Kidney (tissue), 14 donors: ENCODE results near the gene CEP44. TPM values are rescaled to one million over a fixed set of nuclear protein-coding genes. Genes with fewer than 3 reads are reported as not detected.

Source experiments
- DNase-seq, 5 donors: peaks; one replicate each; pipeline ENCODE4 v3.0.0-alpha.2; 2013 to 2020
- FAIRE-seq: peaks from 2 replicates; lab custom pipeline; 2012; peaks lifted over from hg19 to GRCh38; lab: Jason Lieb, UNC
- H3K27ac ChIP-seq, 2 donors: one replicate each; pipeline ENCODE4 v1.7.0; 2013; ENCODE audit warnings: low read depth in 2 of 2, low read length in 2 of 2, inconsistent platforms in 1 of 2
- H3K27me3 ChIP-seq: one replicate; pipeline ENCODE4 v1.7.1; 2013; ENCODE audit warnings: low read length, inconsistent platforms; ENCODE audit not compliant: control insufficient read depth, insufficient read depth
- H3K36me3 ChIP-seq, 3 donors: one replicate each; pipeline versions ENCODE4 v1.7.0 to v1.7.1; 2013; ENCODE audit warnings: low read length in 3 of 3, control low read depth in 1 of 3, inconsistent platforms in 1 of 3; ENCODE audit not compliant: insufficient read depth in 3 of 3, control insufficient read depth in 2 of 3
- H3K4me1 ChIP-seq, 3 donors: one replicate each; pipeline versions ENCODE4 v1.7.0 to v1.7.1; 2013; ENCODE audit warnings: low read length in 3 of 3, inconsistent platforms in 1 of 3, low read depth in 1 of 3; ENCODE audit not compliant: control insufficient read depth in 2 of 3, insufficient read depth in 2 of 3
- H3K4me3 ChIP-seq, 3 donors: one replicate each; pipeline versions ENCODE4 v1.7.0 to v1.8.1; 2013; ENCODE audit warnings: low read length in 3 of 3, control low read depth in 1 of 3, inconsistent platforms in 1 of 3
- H3K9ac ChIP-seq, 3 donors: one replicate each; pipeline versions ENCODE4 v1.7.0 to v1.7.1; 2013; ENCODE audit warnings: low read length in 3 of 3, control low read depth in 1 of 3, inconsistent platforms in 1 of 3
- H3K9me3 ChIP-seq, 3 donors: one replicate each; pipeline versions ENCODE4 v1.7.0 to v1.7.1; 2013; ENCODE audit warnings: low read length in 3 of 3, control low read depth in 1 of 3, inconsistent platforms in 1 of 3; ENCODE audit not compliant: control insufficient read depth in 2 of 3, insufficient read depth in 1 of 3
- intact Hi-C: fragments of 100-400 bp; cut with DNase I; formaldehyde crosslinking; loops from one replicate; pipeline ENCODE4 v1.11.1; 2022
- polyA plus RNA-seq: library from polyadenylated mRNA; stranded (reverse); fragments of 350-450 nt; fragmentation: Illumina TruSeq; extraction: RNeasy Lipid Tissue Mini Kit (QIAGEN cat#74804); gene quantifications from one replicate; pipeline ENCODE4 v1.2.3, GENCODE V29; 2014; ENCODE audit warnings: low read depth, low replicate concordance; ENCODE audit not compliant: insufficient read depth
- total RNA-seq: library from RNA; stranded (reverse); fragmentation: NEBNext Ultra II Directional; extraction: Animal tissue kit (Norgen Biotek cat#: 25700); gene quantifications from one replicate; pipeline ENCODE4 v1.2.1, GENCODE V29; 2021
- TF ChIP-seq, protein P1 (sequence below): IDR thresholded peaks from 3 replicates; pipeline ENCODE4 v1.5.1; 2012; ENCODE audit warnings: mild to moderate bottlenecking, moderate library complexity, borderline replicate concordance; ENCODE audit not compliant: insufficient read depth; ENCODE audit errors: extremely low read depth
- donor health status: control.
- donor health status: control.
- donor health status: control.
- donor health status: control.
- donor health status: control.
- donor health status: DM: yes; HTN: yes; CAD: no.
- donor health status: Normal renal cell carcinoma (clear cell type).

CEP44 gene
- total and polyA plus RNA-seq, 2 donors from 2014 or later = 5.0 to 14.7 TPM

DNA sequence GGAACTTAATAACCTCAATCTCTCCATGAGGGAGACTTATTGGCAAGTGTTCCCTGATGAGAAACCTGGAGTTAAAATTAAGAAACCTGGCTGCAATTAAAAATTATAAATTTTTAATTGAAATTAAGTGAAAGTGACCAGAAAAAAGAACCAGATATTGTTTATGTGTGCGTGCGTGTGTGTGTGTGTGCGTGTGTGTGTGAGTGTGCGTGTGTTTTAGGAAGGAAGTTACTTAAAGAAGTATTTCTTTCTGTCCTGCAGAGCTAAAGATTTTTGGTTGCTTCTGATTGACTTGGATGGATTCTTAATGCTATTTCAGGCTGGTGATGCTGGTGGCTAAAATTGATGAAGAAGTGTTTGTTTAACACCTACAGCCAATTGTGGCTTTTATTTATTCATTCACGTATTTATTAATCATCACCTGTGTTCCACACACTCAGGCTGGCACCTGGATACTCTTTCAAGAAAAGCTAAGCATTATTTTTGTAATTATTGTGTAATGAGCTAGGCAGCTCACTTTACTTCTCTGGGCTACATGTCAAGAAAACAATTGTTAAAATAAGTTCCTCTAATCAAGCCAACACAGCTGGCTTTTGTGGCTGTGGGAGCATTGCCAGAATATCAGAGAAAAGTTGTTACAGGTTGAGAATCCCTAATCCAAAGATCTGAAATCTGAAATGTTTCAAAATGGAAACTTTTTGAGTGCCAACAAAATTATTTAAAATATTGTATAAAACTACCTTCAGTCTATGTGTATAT, 68.5 kb downstream of the CEP44 start:
- H3K27me3 ChIP-seq = no peaks in the 10 kb centered on the region
- DNase-seq (no peak), FAIRE-seq (no peak)
- H3K4me1 ChIP-seq = no peaks in the 10 kb centered on the region
- no peak overlapping the region for H3K9ac ChIP-seq
- TF ChIP-seq, protein P1, sequence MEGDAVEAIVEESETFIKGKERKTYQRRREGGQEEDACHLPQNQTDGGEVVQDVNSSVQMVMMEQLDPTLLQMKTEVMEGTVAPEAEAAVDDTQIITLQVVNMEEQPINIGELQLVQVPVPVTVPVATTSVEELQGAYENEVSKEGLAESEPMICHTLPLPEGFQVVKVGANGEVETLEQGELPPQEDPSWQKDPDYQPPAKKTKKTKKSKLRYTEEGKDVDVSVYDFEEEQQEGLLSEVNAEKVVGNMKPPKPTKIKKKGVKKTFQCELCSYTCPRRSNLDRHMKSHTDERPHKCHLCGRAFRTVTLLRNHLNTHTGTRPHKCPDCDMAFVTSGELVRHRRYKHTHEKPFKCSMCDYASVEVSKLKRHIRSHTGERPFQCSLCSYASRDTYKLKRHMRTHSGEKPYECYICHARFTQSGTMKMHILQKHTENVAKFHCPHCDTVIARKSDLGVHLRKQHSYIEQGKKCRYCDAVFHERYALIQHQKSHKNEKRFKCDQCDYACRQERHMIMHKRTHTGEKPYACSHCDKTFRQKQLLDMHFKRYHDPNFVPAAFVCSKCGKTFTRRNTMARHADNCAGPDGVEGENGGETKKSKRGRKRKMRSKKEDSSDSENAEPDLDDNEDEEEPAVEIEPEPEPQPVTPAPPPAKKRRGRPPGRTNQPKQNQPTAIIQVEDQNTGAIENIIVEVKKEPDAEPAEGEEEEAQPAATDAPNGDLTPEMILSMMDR = no peak
- no peaks in the 10 kb centered on the region for H3K36me3 ChIP-seq
- H3K27ac ChIP-seq = no peak overlapping the region
- no peaks in the 10 kb centered on the region for H3K9me3 ChIP-seq
- intact Hi-C loops = no loop called here
- H3K4me3 ChIP-seq = no peak overlapping the region

DNA sequence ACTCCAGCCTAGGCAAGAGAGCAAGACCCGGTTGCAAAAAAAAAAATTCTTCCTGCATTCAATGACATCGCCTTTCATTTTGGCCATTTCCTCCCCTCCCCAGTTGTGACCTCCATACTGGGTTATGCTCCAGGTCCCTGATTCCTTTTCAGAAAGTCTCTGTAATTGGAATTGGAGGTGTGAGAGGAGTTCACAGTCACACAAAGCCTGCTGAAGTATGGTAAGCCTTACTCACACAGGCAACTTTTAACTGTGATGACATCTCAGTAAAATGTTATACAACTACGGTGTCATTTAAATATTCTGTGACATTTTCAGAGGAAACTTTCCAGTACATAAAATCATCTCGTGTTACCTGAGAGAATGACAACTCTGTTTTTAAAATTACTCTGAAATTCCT, 73.6 kb downstream of the CEP44 start:
- DNase-seq = no peak
- Histone ChIP-seq H3K4me3 (no peak overlapping the region), H3K9ac (no peak overlapping the region), H3K27ac (no peak overlapping the region), H3K9me3 (no peaks in the 10 kb centered on the region), H3K27me3 (no peaks in the 10 kb centered on the region), H3K36me3 (no peaks in the 10 kb centered on the region), H3K4me1 (no peaks in the 10 kb centered on the region)
- TF ChIP-seq, protein P1 = no peak
- no peak for FAIRE-seq
- intact Hi-C loops = no loop called here

DNA sequence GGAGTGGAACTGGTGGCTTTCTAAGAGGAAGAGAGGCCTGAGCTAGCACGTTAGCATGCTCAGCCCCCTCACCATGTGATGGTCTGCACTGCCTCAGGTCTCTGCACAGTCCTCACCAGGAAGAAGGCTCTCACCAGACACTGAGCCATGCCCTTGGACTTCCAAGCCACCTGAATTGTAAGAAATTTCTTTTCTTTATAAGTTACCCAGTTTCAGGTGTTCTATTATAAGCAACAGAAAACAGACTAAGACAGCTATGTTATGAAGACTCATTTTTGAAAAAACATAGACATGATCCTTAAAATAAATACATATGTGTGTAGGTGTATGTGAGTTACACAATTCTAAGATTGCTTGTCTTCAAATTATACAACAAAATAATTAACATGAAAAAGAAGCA, 74.7 kb downstream of the CEP44 start:
- Histone ChIP-seq H3K9ac (no peak overlapping the region), H3K4me3 (no peak overlapping the region), H3K27ac (no peak overlapping the region), H3K27me3 (no peaks in the 10 kb centered on the region), H3K4me1 (no peaks in the 10 kb centered on the region), H3K9me3 (no peaks in the 10 kb centered on the region), H3K36me3 (no peaks in the 10 kb centered on the region)
- TF ChIP-seq, protein P1 = no peak
- DNase-seq (no peak), FAIRE-seq (no peak)
- intact Hi-C loops = no loop called here
